Measurements from ENCODE around the gene TSR3.

Gene TSR3

GRCh38 chr16:1309888-1310831 is 41.5 kb downstream of the TSR3 start:
- H3K9me3 Mint-ChIP-seq, result no peaks in the 10 kb centered on the region
- H3K27me3 Mint-ChIP-seq (ENCODE audit: low read depth), result no peaks in the 10 kb centered on the region
- H3K27ac Mint-ChIP-seq, result peak overlapping the region; percentile 93
- H3K4me3 Mint-ChIP-seq, result peak overlapping the region; percentile 99
- H3K4me1 Mint-ChIP-seq (ENCODE audit: low read depth), result peaks cover 15% of the 10 kb centered on the region
- peaks cover 4% of the 10 kb centered on the region for H3K36me3 Mint-ChIP-seq (ENCODE audit: low read depth)

DNA sequence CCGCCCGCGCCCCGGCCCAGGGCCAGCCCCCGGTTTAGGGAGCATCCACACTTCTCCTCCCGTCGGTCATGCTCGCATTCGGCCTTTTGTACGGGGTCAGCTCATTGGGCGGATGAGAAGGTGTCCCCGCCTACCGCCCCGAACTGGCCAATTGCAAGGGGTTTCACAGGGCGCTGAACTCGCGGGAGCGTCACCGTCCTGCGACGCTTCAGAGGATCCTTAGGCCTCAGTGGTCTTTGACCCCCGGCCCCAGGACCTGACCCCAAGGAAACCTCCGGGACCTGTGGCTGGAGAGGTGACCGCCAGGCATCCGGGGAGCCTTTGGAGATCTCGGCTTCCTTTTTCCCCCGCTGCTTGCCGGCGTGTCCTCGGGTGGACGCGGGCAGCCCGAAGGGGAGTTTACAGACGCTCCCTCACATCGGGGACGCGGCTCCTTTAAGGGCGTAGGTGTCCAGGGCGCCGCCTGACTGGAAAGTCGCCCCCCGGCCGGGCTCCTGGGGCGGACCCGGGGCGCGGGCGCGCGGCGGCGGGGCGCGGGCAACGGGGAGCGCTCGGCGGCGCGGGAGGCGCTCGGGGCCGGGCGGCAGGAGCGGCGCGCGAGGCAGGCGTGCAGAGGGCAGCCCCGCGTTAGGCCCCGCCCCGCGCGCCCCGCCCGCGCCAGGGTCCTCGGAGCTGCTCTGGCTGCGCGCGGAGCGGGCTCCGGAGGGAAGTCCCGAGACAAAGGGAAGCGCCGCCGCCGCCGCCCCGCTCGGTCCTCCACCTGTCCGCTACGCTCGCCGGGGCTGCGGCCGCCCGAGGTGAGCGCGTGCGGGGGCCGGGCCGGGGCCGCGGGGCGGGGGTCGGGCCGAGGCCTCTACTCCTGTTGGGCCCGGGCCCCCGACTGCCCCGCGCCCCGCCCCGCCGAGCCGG is 42.4 kb downstream of the TSR3 start, which contains the start of gene UBE2I:
UBE2I (plus strand) TSS at position 660 of the 909 bp plus-strand sequence. CDS start 4,395 bp downstream, outside the sequence.
- peak within 1 kb of the TSS; percentile 99 for H3K27ac Mint-ChIP-seq
- no peaks in the 10 kb centered on the region for H3K27me3 Mint-ChIP-seq (ENCODE audit: low read depth)
- H3K36me3 Mint-ChIP-seq (ENCODE audit: low read depth), result peaks cover 4% of the 10 kb centered on the region
- H3K9me3 Mint-ChIP-seq, result no peaks in the 10 kb centered on the region
- H3K4me3 Mint-ChIP-seq, result peak within 1 kb of the TSS; percentile 99
- H3K4me1 Mint-ChIP-seq (ENCODE audit: low read depth), result peaks cover 16% of the 10 kb centered on the region

GRCh38 chr16:1308036-1308976 is 43.4 kb downstream of the TSR3 start:
- Mint-ChIP-seq H3K4me3 (peak overlapping the region; percentile 87), H3K4me1 (ENCODE audit: low read depth) (peaks cover 21% of the 10 kb centered on the region)

DNA sequence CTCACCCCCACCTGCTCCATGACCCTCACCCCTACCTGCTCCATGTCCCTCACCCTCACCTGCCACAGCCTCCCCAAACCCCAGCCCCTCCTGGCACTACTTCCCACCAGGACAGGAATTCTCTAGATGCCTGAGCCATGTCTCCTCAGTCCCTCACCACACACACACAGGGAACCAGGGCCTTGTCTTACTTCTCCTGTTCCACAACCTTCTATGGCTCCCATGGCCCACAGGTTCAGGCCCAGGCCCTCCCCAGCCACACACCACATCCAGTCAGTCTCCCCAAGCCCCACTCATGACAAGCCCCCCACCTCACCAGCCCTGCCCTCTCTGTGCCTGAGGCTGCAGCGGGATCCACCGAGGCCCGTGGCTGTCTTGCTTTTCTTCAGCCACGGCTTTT is 45.3 kb downstream of the TSR3 start:
- no peaks in the 10 kb centered on the region for H3K9me3 Mint-ChIP-seq
- peak overlapping the region; percentile 41 for H3K27ac Mint-ChIP-seq
- H3K4me1 Mint-ChIP-seq (ENCODE audit: low read depth), result peaks cover 25% of the 10 kb centered on the region
- peaks cover 4% of the 10 kb centered on the region for H3K36me3 Mint-ChIP-seq (ENCODE audit: low read depth)
- no peaks in the 10 kb centered on the region for H3K27me3 Mint-ChIP-seq (ENCODE audit: low read depth)
- no peak overlapping the region for H3K4me3 Mint-ChIP-seq

More at GRCh38 chr16:1308036-1308976, 43.4 kb downstream of the TSR3 start:
- Mint-ChIP-seq H3K9me3 (no peaks in the 10 kb centered on the region), H3K36me3 (ENCODE audit: low read depth) (peaks cover 4% of the 10 kb centered on the region), H3K27me3 (ENCODE audit: low read depth) (no peaks in the 10 kb centered on the region), H3K27ac (peak overlapping the region; percentile 99)

DNA sequence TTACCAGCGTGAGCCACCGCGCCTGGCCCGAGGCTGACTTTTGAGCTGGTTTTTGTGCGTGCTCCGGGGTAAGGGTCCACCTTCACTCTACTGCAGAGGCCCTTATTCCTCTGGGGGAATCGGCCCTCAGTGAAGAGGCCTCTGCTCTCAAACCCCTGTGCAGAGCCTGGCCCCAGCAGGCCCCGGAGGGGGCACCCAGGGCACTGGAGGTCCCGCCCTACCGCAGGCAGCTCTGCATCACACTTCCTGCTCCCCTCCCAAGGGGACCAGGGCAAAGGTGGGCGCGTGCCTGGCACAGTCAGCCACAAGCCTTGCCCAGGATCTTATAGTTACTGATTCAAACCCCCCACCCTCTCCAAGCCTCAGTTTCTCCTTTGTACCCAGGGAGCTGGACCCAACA is 45.9 kb downstream of the TSR3 start:
- H3K27ac Mint-ChIP-seq, result no peak overlapping the region

DNA sequence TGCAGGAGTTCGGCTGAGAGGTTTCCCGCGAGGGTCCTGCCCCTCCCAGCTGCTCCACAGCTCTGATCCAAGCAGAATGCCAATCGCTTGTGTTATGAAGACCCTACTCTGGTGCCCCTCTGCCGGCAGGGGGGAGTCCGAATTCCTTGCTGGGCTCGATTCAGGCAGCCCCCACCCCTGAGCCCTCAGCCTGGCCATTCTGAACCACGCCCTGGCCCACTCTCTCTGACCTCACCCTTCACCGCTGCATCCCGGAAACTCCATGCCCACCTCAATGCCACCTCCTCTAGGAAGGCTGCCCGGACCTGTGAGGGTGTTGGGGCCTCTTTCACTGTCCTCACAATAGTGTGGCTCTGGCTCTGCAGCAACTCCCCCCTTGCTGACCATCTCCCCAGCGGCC is 50.1 kb downstream of the TSR3 start:
- Mint-ChIP-seq H3K27me3 (ENCODE audit: low read depth) (peaks cover 5% of the 10 kb centered on the region), H3K27ac (no peak overlapping the region), H3K36me3 (ENCODE audit: low read depth) (no peaks in the 10 kb centered on the region), H3K4me3 (no peak overlapping the region), H3K4me1 (ENCODE audit: low read depth) (peaks cover 19% of the 10 kb centered on the region), H3K9me3 (no peaks in the 10 kb centered on the region)

More for the DNA sequence above, 45.9 kb downstream of the TSR3 start:
- Mint-ChIP-seq H3K27me3 (ENCODE audit: low read depth) (no peaks in the 10 kb centered on the region), H3K4me1 (ENCODE audit: low read depth) (peaks cover 22% of the 10 kb centered on the region), H3K9me3 (no peaks in the 10 kb centered on the region), H3K36me3 (ENCODE audit: low read depth) (peaks cover 4% of the 10 kb centered on the region), H3K4me3 (no peak overlapping the region)

DNA sequence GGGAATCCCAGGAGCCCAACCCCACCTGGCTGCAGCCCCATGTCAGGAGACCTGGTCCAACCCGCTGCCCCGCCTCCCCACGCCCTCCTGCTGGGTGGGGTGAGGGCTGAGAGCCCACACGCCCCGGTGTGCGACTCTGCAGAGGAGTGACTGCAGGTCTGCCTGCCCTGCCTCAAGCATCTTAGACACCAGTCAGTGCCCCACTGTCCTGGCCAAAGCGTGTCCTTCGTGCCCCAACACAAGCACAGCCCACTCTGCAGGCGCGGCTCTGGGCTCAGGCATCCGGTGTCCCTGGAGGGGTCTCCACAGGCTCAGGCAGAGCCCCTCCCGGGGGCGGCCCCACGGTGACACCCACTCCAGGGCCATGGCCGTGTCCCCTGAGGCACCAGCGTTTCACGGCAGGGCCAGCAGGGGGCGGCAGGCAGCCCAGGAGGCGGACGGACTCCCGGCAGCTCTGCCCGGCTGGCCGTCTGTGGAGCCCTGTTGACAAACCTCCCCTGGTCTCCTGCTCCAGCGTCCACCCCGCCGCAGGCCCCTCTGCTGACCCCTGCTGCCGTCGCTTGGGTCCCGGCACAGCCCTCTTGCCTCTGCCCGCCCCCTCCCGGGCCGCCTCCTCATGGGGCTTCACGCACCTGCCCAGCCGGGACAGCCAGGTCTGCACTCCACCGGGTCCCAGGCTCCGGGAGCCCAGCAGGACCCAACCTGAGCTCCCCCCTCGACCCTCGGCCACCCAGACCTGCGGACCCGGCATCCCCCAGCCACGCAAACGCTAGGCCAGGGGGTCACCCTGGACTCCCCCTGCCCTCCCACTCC is 50.8 kb downstream of the TSR3 start:
- Mint-ChIP-seq H3K36me3 (ENCODE audit: low read depth) (no peaks in the 10 kb centered on the region), H3K4me3 (no peak overlapping the region), H3K27me3 (ENCODE audit: low read depth) (peaks cover 5% of the 10 kb centered on the region), H3K27ac (no peak overlapping the region), H3K4me1 (ENCODE audit: low read depth) (peaks cover 16% of the 10 kb centered on the region), H3K9me3 (no peaks in the 10 kb centered on the region)

DNA sequence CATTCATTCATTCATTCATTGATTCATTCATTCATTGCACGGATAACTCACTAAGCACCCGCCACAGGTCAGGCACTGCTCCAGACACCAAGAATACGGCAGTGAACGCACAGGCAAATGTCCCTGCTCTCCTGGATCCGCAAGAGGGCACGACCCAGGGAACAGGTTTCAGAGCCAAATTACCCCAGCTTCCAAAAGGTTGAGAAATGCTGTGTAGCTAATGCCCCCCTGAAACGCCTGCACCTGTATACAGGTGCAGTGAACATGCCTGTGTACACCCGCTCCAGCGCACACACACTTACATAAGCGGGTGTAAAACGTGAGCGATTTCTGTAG is 51.8 kb downstream of the TSR3 start:
- peaks cover 16% of the 10 kb centered on the region for H3K4me1 Mint-ChIP-seq (ENCODE audit: low read depth)
- H3K9me3 Mint-ChIP-seq, result no peaks in the 10 kb centered on the region
- peaks cover 5% of the 10 kb centered on the region for H3K27me3 Mint-ChIP-seq (ENCODE audit: low read depth)
- no peak overlapping the region for H3K27ac Mint-ChIP-seq
- H3K36me3 Mint-ChIP-seq (ENCODE audit: low read depth), result no peaks in the 10 kb centered on the region
- H3K4me3 Mint-ChIP-seq, result no peak overlapping the region

Data from T-helper 1 cell treated with Interleukin-12 subunit alpha and Interleukin-12 subunit beta and Interleukin-4 antibody, amounts not matched to agents 30 μg/mL and 1 μg/mL, for 36 hours (primary cell).